ENCODE data around the gene SMIM22.
A peak's percentile ranks its signal among the peaks of the same experiment; 100 is the strongest.

The SMIM22 gene

GRCh38 chr16:4802659-4803287 lies 7.6 kb downstream of the SMIM22 start:
- TF ChIP-seq CTCF (IDR thresholded peaks at IDR 0.05; ENCODE audit: borderline replicate concordance, insufficient read depth, low read depth, low read length), result no peak
- peak overlapping the region; percentile 76 for H3K4me3 ChIP-seq (ENCODE audit: low read depth, low read length)

GRCh38 chr16:4803401-4803844 lies 8.3 kb downstream of the SMIM22 start:
- no peak for TF ChIP-seq CTCF (IDR thresholded peaks at IDR 0.05; ENCODE audit: borderline replicate concordance, insufficient read depth, low read depth, low read length)
- no peak overlapping the region for H3K4me3 ChIP-seq (ENCODE audit: low read depth, low read length)

DNA sequence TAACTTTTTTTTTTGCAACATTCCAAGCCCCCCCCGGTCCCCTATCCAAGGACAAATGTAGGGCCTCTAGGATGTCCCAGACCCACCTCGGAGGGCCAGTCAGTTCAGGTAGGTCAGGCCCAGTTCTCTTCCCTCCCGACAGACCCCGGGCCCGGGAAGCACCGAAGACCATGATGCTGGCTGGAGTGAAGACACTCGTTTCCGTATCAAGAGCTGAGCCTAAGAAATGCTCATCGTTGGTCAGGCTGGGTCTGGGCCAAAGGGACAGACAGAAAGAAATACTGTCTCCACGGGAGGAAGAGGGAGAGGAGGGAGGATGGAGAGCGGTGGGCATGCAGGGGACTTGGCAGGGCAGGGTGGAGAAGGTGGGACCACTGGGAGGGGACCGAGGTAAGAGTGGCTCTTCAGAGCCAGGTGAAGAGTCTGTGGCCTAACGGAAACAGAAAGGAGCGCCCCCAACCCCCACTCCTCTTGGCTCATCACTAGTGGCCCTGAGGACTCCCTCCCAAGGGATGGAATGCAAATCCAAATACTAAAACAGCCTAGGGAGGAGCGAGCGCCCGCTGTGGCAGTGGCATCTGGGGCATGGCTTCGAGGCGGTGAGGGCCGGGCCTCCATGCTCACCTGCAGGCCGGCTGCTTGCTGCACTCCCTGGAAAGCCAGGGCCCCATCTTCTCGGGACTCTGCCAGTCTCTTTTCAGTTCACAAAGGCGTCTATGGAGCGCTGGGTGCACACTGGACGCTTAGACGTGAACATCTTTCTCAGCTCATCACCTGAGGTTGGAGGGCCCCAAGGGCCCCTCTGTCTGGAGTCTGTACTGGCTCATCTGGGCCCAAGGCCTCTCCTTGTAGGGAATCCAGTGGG lies 9.0 kb downstream of the SMIM22 start:
- no peak for TF ChIP-seq CTCF (IDR thresholded peaks at IDR 0.05; ENCODE audit: borderline replicate concordance, insufficient read depth, low read depth, low read length)
- no peak overlapping the region for H3K4me3 ChIP-seq (ENCODE audit: low read depth, low read length)

DNA sequence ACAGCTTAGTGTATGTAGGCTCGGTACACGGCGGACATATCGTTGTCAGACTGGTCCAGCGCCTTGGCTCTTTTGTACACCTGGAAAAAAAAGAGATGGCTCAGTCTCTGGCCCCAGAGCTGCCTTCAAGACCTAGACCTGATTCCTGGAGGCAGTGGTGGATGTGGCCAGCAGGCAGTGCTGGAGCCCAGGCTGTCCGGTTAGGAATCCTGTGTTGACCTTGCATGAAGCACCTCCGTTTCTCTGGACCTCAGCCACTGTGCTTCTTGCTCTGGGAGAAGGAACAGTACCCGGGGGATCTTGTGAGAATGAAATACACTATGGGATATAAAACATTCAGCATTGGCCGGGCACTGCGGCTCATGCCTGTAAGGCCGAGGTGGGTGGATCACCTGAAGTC lies 10.1 kb downstream of the SMIM22 start:
- TF ChIP-seq CTCF (IDR thresholded peaks at IDR 0.05; ENCODE audit: borderline replicate concordance, insufficient read depth, low read depth, low read length), result no peak
- no peak overlapping the region for H3K4me3 ChIP-seq (ENCODE audit: low read depth, low read length)

- H3K4me3 ChIP-seq (ENCODE audit: low read depth, low read length), result no peak overlapping the region
Observed at GRCh38 chr16:4806280-4806679, 11.1 kb downstream of the SMIM22 start.

GRCh38 chr16:4811242-4811641 lies 16.1 kb downstream of the SMIM22 start:
- H3K4me3 ChIP-seq (ENCODE audit: low read depth, low read length), result no peak overlapping the region
- TF ChIP-seq CTCF (IDR thresholded peaks at IDR 0.05; ENCODE audit: borderline replicate concordance, insufficient read depth, low read depth, low read length), result no peak

More at GRCh38 chr16:4806280-4806679, 11.1 kb downstream of the SMIM22 start:
- TF ChIP-seq CTCF (IDR thresholded peaks at IDR 0.05; ENCODE audit: borderline replicate concordance, insufficient read depth, low read depth, low read length), result no peak

Data from GM12875 (cell line).